ENCODE data around the gene AZIN2. TPM values are rescaled to one million over a fixed set of nuclear protein-coding genes. Genes with fewer than 3 reads are reported as not detected.

Gene AZIN2
- polyA plus RNA-seq, 2 of the 4 experiments (the other 2 are of a cell fraction): 1.6 to 1.9 TPM

DNA sequence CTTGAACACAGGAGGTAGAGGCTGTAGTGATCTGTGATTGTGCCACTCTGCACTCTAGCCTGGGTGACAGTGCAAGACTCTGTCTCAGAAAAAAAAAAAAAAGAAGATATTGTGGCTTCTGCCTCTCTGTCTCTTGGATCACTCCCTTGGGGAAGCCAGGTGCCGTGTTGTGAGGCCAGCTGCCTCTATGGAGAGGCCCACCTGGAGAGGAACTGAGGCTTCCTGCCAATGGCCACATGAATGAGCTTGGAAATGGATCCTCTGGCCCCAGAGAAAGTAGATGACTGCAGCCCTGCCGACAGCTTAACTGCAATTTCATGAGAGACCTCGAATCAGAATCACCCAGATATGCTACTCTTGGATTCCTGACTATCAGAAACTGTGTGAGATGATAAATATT, 24.5 kb upstream of the AZIN2 start:
- Histone ChIP-seq H3K4me2 (no peak overlapping the region), H3K4me3 (no peak overlapping the region), H3K4me1 (peaks cover 9% of the 10 kb centered on the region), H3K9me3 (no peaks in the 10 kb centered on the region; the same call in 2 of the 3 replicates), H3K27ac (no peak overlapping the region)
- ChIA-PET CTCF (interaction anchor here (0.6 to 7.0 kb wide), 17 partner anchors 9 to 404 kb away, joined by 3 to 97 read pairs (median 5); no protein-coding TSS in a partner anchor), POLR2A (interaction anchor here (1.4 kb wide), 2 partner anchors 24 to 91 kb away, joined by 6 to 7 read pairs; partner anchors contain the start of gene AZIN2)
- FAIRE-seq: no peak
- 97% methylated on average over 3 of the region's 3 CpGs for WGBS (ENCODE audit: missing lambda C conversion rate)
- no peak for DNase-seq (ENCODE audit: low read depth in 1 of 2, low spot score in 1 of 2)
- no peak for TF ChIP-seq ZFP36 (IDR thresholded peaks at IDR 0.05; ENCODE audit: borderline replicate concordance, partially characterized antibody)
- TF ChIP-seq BCL3 (IDR thresholded peaks at IDR 0.05): no peak
- no peak for TF ChIP-seq HOXB5 (CRISPR knock-in tag; IDR thresholded peaks at IDR 0.05)
- no peak for TF ChIP-seq KDM5A (IDR thresholded peaks at IDR 0.05)
- TF ChIP-seq NFE2L2 (conservative IDR thresholded peaks at IDR 0.05; ENCODE audit: low read length): no peak
- no peak for TF ChIP-seq ELK1 (IDR thresholded peaks at IDR 0.05; ENCODE audit: low read depth, low read length)
- no peak for TF ChIP-seq POLR2AphosphoS2 (conservative IDR thresholded peaks at IDR 0.05; ENCODE audit: low read length)
- TF ChIP-seq BHLHE40 (IDR thresholded peaks at IDR 0.05; ENCODE audit: low read depth, low read length): no peak
- no peak for TF ChIP-seq PHF8 (IDR thresholded peaks at IDR 0.05; ENCODE audit: borderline replicate concordance, low read depth)
- TF ChIP-seq EHF (CRISPR knock-in tag; IDR thresholded peaks at IDR 0.05): no peak
- TF ChIP-seq, protein P1, sequence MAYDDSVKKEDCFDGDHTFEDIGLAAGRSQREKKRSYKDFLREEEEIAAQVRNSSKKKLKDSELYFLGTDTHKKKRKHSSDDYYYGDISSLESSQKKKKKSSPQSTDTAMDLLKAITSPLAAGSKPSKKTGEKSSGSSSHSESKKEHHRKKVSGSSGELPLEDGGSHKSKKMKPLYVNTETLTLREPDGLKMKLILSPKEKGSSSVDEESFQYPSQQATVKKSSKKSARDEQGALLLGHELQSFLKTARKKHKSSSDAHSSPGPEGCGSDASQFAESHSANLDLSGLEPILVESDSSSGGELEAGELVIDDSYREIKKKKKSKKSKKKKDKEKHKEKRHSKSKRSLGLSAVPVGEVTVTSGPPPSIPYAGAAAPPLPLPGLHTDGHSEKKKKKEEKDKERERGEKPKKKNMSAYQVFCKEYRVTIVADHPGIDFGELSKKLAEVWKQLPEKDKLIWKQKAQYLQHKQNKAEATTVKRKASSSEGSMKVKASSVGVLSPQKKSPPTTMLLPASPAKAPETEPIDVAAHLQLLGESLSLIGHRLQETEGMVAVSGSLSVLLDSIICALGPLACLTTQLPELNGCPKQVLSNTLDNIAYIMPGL (CRISPR knock-in tag; IDR thresholded peaks at IDR 0.05; ENCODE audit: borderline replicate concordance): no peak
- TF ChIP-seq, protein P2, sequence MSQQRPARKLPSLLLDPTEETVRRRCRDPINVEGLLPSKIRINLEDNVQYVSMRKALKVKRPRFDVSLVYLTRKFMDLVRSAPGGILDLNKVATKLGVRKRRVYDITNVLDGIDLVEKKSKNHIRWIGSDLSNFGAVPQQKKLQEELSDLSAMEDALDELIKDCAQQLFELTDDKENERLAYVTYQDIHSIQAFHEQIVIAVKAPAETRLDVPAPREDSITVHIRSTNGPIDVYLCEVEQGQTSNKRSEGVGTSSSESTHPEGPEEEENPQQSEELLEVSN (IDR thresholded peaks at IDR 0.05; ENCODE audit: borderline replicate concordance, low read depth): no peak
- no peak for TF ChIP-seq FOXS1 (CRISPR knock-in tag; IDR thresholded peaks at IDR 0.05)
- TF ChIP-seq CHD4 (IDR thresholded peaks at IDR 0.05; ENCODE audit: borderline replicate concordance): no peak
- no peak for TF ChIP-seq RNF2 (IDR thresholded peaks at IDR 0.05; ENCODE audit: borderline replicate concordance, low read depth)
- no peak for ATAC-seq

GRCh38 chr1:33057095-33057494, 23.9 kb upstream of the AZIN2 start:
- Histone ChIP-seq H3K27ac (no peak overlapping the region), H3K4me1 (peaks cover 9% of the 10 kb centered on the region), H3K4me3 (no peak overlapping the region), H3K9me3 (peaks cover 4% of the 10 kb centered on the region; the same call in 2 of the 3 replicates), H3K4me2 (no peak overlapping the region)
- POLR2A ChIA-PET: interaction anchor here (0.6 to 1.4 kb wide), 3 partner anchors 24 to 207 kb away, joined by 4 to 7 read pairs (median 6); partner anchors contain the start of gene AZIN2
- DNase-seq (ENCODE audit: low read depth in 1 of 2, low spot score in 1 of 2) (no peak), ATAC-seq (no peak), FAIRE-seq (no peak)
- CTCF ChIA-PET: interaction anchor here (0.6 to 7.0 kb wide), 12 partner anchors 10 to 185 kb away, joined by 3 to 97 read pairs (median 6); no protein-coding TSS in a partner anchor
- TF ChIP-seq, protein P3, sequence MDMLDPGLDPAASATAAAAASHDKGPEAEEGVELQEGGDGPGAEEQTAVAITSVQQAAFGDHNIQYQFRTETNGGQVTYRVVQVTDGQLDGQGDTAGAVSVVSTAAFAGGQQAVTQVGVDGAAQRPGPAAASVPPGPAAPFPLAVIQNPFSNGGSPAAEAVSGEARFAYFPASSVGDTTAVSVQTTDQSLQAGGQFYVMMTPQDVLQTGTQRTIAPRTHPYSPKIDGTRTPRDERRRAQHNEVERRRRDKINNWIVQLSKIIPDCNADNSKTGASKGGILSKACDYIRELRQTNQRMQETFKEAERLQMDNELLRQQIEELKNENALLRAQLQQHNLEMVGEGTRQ (IDR thresholded peaks at IDR 0.05): no peak
- TF ChIP-seq RAD21 (conservative IDR thresholded peaks at IDR 0.05 in 1 of 2, IDR thresholded peaks at IDR 0.05 in 1 of 2) (no peak), NPAS2 (CRISPR knock-in tag; IDR thresholded peaks at IDR 0.05; ENCODE audit: borderline replicate concordance) (no peak), REST (IDR thresholded peaks at IDR 0.05) (no peak), MAX (IDR thresholded peaks at IDR 0.05) (no peak), EHMT2 (IDR thresholded peaks at IDR 0.05; ENCODE audit: low read depth) (no peak)
- whole genome bisulfite sequencing (ENCODE audit: missing lambda C conversion rate): 62% methylated on average over 2 of the region's 2 CpGs
